K562 (cell line): ENCODE results near the gene ANKLE1.

Source experiments
- ATF7 ChIP-seq: fragments of 450-650 bp; IDR thresholded peaks from 2 replicates; pipeline ENCODE4 v1.7.1; 2014; ENCODE audit warnings: mild to moderate bottlenecking, moderate library complexity
- CEBPB ChIP-seq: fragments of 450-650 bp; IDR thresholded peaks from 2 replicates; pipeline ENCODE4 v1.6.1; 2016; ENCODE audit warnings: missing genetic modification characterization, missing compliant biosample characterization
- CEBPG ChIP-seq, 3 experiments: fragments of 200-800 bp in 1 of 3; sonication (Bioruptor generic) in 1 of 3; sonication (generic) in 1 of 3; formaldehyde crosslinking in 1 of 3; IDR thresholded peaks in 2 of 3; conservative IDR thresholded peaks in 1 of 3; 2 replicates each; pipeline versions ENCODE4 v1.6.1 to v1.8.0; 2016 to 2022; ENCODE audit warnings: missing compliant biosample characterization in 2 of 3, missing genetic modification characterization in 2 of 3, mild to moderate bottlenecking in 1 of 3, missing genetic modification reagents in 1 of 3
- CHD2 ChIP-seq: IDR thresholded peaks from 2 replicates; pipeline ENCODE4 v1.6.1; 2011; ENCODE audit warnings: low read depth, low read length
- HCFC1 ChIP-seq: IDR thresholded peaks from 2 replicates; pipeline ENCODE4 v1.6.1; 2012; ENCODE audit warnings: low read depth, low read length, improper control_type of control experiment
- NCOA1 ChIP-seq: fragments of 450-650 bp; IDR thresholded peaks from 2 replicates; pipeline ENCODE4 v1.6.1; 2016; ENCODE audit warnings: low read depth
- NONO ChIP-seq, 2 experiments: fragments of 200-400 bp in 1 of 2; fragments of 450-650 bp in 1 of 2; formaldehyde crosslinking in 1 of 2; IDR thresholded peaks; 2 replicates each; pipeline ENCODE4 v1.6.1; 2017; ENCODE audit warnings: low read depth in 2 of 2, mild to moderate bottlenecking in 2 of 2, moderate library complexity in 2 of 2, low read length in 1 of 2
- POLR2AphosphoS5 ChIP-seq: IDR thresholded peaks from 2 replicates; pipeline ENCODE4 v1.6.1; 2011; ENCODE audit warnings: mild to moderate bottlenecking, low read depth, low read length, moderate library complexity; ENCODE audit not compliant: control insufficient read depth, insufficient read depth
- SNRNP70 ChIP-seq: fragments of 200-400 bp; formaldehyde crosslinking; optimal IDR thresholded peaks from 2 replicates; pipeline ENCODE3; 2017; ENCODE audit warnings: low read depth, low read length
- SP2 ChIP-seq: IDR thresholded peaks from 2 replicates; pipeline ENCODE4 v1.6.1; 2011; ENCODE audit warnings: mild to moderate bottlenecking, low read depth, low read length, moderate library complexity; ENCODE audit not compliant: poor library complexity, severe bottlenecking; ENCODE audit errors: extremely low read depth
- TF ChIP-seq, protein P1 (sequence below), 3 experiments: IDR thresholded peaks in 2 of 3; conservative IDR thresholded peaks in 1 of 3; 2 replicates each; pipeline ENCODE4 v1.5.1; 2011 to 2012; ENCODE audit warnings: low read length in 3 of 3, mild to moderate bottlenecking in 3 of 3, control low read depth in 2 of 3, improper control_type of control experiment in 1 of 3, inconsistent platforms in 1 of 3, low read depth in 1 of 3, mixed read lengths in 1 of 3, moderate library complexity in 1 of 3; ENCODE audit not compliant: insufficient read depth in 2 of 3
- TF ChIP-seq, protein P2 (sequence below), 2 experiments: fragments of 450-650 bp in 1 of 2; sonication (generic) in 1 of 2; formaldehyde crosslinking in 1 of 2; IDR thresholded peaks; 2 replicates each; pipeline versions ENCODE4 v1.7.1 to v1.9.0; 2016 to 2022; ENCODE audit warnings: inconsistent platforms in 1 of 2, mild to moderate bottlenecking in 1 of 2, missing genetic modification reagents in 1 of 2
- TF ChIP-seq, protein P3 (sequence below): sonication (generic); formaldehyde crosslinking; IDR thresholded peaks from 2 replicates; pipeline ENCODE4 v1.8.1; 2023; ENCODE audit warnings: mild to moderate bottlenecking, missing genetic modification reagents

DNA sequence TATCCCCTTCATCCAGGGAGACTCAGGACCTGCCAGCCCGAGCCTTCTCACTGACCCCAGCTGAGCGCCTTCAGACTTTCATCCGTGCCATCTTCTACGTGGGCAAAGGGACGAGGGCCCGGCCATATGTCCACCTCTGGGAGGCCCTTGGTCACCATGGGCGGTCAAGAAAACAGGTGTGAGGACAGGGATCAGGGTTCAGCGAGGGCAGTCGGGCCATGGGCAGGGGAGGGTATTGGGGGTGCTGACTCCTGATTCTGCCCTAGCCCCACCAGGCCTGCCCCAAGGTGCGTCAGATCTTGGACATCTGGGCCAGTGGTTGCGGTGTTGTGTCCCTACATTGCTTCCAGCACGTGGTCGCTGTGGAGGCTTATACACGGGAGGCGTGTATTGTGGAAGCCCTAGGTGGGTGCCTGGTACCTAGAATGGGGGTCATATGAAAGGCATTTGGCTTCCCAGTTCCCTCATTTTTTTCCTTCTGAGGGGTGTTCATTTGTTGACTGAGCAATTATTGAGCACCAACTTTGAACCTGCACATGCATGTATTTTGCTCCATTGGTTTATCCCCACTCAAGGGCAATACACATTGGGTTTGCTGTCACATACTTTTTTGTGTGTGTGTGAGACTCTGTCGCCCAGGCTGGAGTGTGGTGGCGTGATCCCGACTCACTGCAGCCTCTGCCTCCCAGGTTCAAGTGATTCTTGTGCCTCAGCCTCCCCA is 3.9 kb downstream of the ANKLE1 start:
- TF ChIP-seq CEBPG (CRISPR knock-in tag; IDR thresholded peaks at IDR 0.05) (no peak), CEBPG (tag; conservative IDR thresholded peaks at IDR 0.05 in 1 of 2, IDR thresholded peaks at IDR 0.05 in 1 of 2) (no peak), ATF7 (no peak), NCOA1 (no peak), CEBPB (tag) (no peak), CHD2 (no peak), HCFC1 (no peak), POLR2AphosphoS5 (no peak), SNRNP70 (no peak), SP2 (no peak), NONO (IDR thresholded peaks at IDR 0.05; ENCODE audit: low read depth in 2 of 2, low read length in 1 of 2) (no peak)
- TF ChIP-seq, protein P1, sequence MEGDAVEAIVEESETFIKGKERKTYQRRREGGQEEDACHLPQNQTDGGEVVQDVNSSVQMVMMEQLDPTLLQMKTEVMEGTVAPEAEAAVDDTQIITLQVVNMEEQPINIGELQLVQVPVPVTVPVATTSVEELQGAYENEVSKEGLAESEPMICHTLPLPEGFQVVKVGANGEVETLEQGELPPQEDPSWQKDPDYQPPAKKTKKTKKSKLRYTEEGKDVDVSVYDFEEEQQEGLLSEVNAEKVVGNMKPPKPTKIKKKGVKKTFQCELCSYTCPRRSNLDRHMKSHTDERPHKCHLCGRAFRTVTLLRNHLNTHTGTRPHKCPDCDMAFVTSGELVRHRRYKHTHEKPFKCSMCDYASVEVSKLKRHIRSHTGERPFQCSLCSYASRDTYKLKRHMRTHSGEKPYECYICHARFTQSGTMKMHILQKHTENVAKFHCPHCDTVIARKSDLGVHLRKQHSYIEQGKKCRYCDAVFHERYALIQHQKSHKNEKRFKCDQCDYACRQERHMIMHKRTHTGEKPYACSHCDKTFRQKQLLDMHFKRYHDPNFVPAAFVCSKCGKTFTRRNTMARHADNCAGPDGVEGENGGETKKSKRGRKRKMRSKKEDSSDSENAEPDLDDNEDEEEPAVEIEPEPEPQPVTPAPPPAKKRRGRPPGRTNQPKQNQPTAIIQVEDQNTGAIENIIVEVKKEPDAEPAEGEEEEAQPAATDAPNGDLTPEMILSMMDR (IDR thresholded peaks at IDR 0.05 in 2 of 3, conservative IDR thresholded peaks at IDR 0.05 in 1 of 3; ENCODE audit: insufficient read depth in 2 of 3, low read depth in 1 of 3, low read length in 3 of 3), result no peak
- TF ChIP-seq, protein P2, sequence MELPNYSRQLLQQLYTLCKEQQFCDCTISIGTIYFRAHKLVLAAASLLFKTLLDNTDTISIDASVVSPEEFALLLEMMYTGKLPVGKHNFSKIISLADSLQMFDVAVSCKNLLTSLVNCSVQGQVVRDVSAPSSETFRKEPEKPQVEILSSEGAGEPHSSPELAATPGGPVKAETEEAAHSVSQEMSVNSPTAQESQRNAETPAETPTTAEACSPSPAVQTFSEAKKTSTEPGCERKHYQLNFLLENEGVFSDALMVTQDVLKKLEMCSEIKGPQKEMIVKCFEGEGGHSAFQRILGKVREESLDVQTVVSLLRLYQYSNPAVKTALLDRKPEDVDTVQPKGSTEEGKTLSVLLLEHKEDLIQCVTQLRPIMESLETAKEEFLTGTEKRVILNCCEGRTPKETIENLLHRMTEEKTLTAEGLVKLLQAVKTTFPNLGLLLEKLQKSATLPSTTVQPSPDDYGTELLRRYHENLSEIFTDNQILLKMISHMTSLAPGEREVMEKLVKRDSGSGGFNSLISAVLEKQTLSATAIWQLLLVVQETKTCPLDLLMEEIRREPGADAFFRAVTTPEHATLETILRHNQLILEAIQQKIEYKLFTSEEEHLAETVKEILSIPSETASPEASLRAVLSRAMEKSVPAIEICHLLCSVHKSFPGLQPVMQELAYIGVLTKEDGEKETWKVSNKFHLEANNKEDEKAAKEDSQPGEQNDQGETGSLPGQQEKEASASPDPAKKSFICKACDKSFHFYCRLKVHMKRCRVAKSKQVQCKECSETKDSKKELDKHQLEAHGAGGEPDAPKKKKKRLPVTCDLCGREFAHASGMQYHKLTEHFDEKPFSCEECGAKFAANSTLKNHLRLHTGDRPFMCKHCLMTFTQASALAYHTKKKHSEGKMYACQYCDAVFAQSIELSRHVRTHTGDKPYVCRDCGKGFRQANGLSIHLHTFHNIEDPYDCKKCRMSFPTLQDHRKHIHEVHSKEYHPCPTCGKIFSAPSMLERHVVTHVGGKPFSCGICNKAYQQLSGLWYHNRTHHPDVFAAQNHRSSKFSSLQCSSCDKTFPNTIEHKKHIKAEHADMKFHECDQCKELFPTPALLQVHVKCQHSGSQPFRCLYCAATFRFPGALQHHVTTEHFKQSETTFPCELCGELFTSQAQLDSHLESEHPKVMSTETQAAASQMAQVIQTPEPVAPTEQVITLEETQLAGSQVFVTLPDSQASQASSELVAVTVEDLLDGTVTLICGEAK (IDR thresholded peaks at IDR 0.05), result no peak
- TF ChIP-seq, protein P2 (CRISPR knock-in tag; IDR thresholded peaks at IDR 0.05), result no peak
- TF ChIP-seq, protein P3, sequence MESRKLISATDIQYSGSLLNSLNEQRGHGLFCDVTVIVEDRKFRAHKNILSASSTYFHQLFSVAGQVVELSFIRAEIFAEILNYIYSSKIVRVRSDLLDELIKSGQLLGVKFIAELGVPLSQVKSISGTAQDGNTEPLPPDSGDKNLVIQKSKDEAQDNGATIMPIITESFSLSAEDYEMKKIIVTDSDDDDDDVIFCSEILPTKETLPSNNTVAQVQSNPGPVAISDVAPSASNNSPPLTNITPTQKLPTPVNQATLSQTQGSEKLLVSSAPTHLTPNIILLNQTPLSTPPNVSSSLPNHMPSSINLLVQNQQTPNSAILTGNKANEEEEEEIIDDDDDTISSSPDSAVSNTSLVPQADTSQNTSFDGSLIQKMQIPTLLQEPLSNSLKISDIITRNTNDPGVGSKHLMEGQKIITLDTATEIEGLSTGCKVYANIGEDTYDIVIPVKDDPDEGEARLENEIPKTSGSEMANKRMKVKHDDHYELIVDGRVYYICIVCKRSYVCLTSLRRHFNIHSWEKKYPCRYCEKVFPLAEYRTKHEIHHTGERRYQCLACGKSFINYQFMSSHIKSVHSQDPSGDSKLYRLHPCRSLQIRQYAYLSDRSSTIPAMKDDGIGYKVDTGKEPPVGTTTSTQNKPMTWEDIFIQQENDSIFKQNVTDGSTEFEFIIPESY (CRISPR knock-in tag), result no peak
